Hepatocyte (in vitro differentiated cells): Measurements from ENCODE around the gene DENND1A. TPM values are rescaled to one million over a fixed set of nuclear protein-coding genes. Genes with fewer than 3 reads are reported as not detected.

Experiments
- DNase-seq: peaks from one replicate; pipeline ENCODE4 v3.0.0-alpha.2; 2016; ENCODE audit warnings: low spot score
- H2AFZ ChIP-seq: fragments of 200-600 bp; sonication (generic); 2 replicates; pipeline ENCODE4 v1.6.0; 2016; ENCODE audit warnings: antibody characterized with exemption, mild to moderate bottlenecking
- H3K27ac ChIP-seq: fragments of 200-600 bp; sonication (generic); 2 replicates; pipeline ENCODE4 v1.5.1; 2016; ENCODE audit warnings: mild to moderate bottlenecking
- H3K27me3 ChIP-seq: fragments of 200-600 bp; sonication (generic); 2 replicates; pipeline ENCODE4 v1.6.1; 2016
- H3K36me3 ChIP-seq: fragments of 200-600 bp; sonication (generic); replicated peaks from 2 replicates; pipeline ENCODE4 v1.5.1; 2016; ENCODE audit warnings: low read depth; ENCODE audit not compliant: insufficient read depth
- H3K4me1 ChIP-seq: fragments of 200-600 bp; sonication (generic); 2 replicates; pipeline ENCODE4 v1.5.1; 2016; ENCODE audit warnings: mild to moderate bottlenecking, moderate library complexity; ENCODE audit not compliant: insufficient read depth
- H3K4me2 ChIP-seq: fragments of 200-600 bp; sonication (generic); 2 replicates; pipeline ENCODE4 v1.6.0; 2016
- H3K4me3 ChIP-seq: fragments of 200-600 bp; sonication (generic); 2 replicates; pipeline ENCODE4 v1.5.1; 2016; ENCODE audit warnings: mild to moderate bottlenecking
- H3K79me2 ChIP-seq: fragments of 200-600 bp; sonication (generic); 2 replicates; pipeline ENCODE4 v1.6.0; 2017; ENCODE audit warnings: mild to moderate bottlenecking
- H3K9me2 ChIP-seq: fragments of 200-600 bp; sonication (generic); replicated peaks from 2 replicates; pipeline ENCODE4 v1.6.0; 2017; ENCODE audit warnings: mild to moderate bottlenecking; ENCODE audit not compliant: insufficient read depth
- H3K9me3 ChIP-seq: fragments of 200-600 bp; sonication (generic); 2 replicates; pipeline ENCODE4 v1.5.1; 2016; ENCODE audit warnings: low read depth, mild to moderate bottlenecking
- H4K20me1 ChIP-seq: fragments of 200-600 bp; sonication (generic); 2 replicates; pipeline ENCODE4 v1.6.0; 2016; ENCODE audit warnings: mild to moderate bottlenecking; ENCODE audit not compliant: insufficient read depth, poor library complexity, severe bottlenecking
- CTCF ChIP-seq: fragments of 200-600 bp; sonication (generic); IDR thresholded peaks from 2 replicates; pipeline ENCODE4 v1.5.1; 2016; ENCODE audit warnings: antibody characterized with exemption, mild to moderate bottlenecking; ENCODE audit not compliant: poor library complexity
- EZH2 ChIP-seq: fragments of 200-600 bp; sonication (generic); IDR thresholded peaks from 2 replicates; pipeline ENCODE4 v1.6.1; 2016; ENCODE audit warnings: antibody characterized with exemption, mild to moderate bottlenecking, borderline replicate concordance
- EZH2phosphoT487 ChIP-seq: fragments of 200-600 bp; sonication (generic); IDR thresholded peaks from one replicate; pipeline ENCODE4 v1.6.1; 2018; ENCODE audit warnings: antibody characterized with exemption, mild to moderate bottlenecking, low read depth, moderate library complexity; ENCODE audit not compliant: unreplicated experiment, severe bottlenecking
- WGBS: methylation state at CpG from one replicate; pipeline ENCODE4 v1.1.6; 2016; ENCODE audit warnings: low lambda C conversion rate; ENCODE audit errors: missing lambda C conversion rate; 5-methylcytosine and 5-hydroxymethylcytosine counted together
- polyA plus RNA-seq: library from polyadenylated mRNA; unstranded; fragments of >200 nt; fragmentation: Nextera tagmentation; extraction: Ambion mirVana; gene quantifications from 2 replicates; pipeline ENCODE4 v1.2.1, GENCODE V29; 2016
- total RNA-seq: library from RNA; depleted of rRNA; stranded (reverse); fragments of >200 nt; gene quantifications from 2 replicates; pipeline ENCODE4 v1.2.3, GENCODE V29; 2014

The DENND1A gene
- total and polyA plus RNA-seq, 2 experiments from 2014 or later, result 24.0 to 28.9 TPM

GRCh38 chr9:123952641-123953495 lies 22.9 kb upstream of the DENND1A start:
- H2AFZ ChIP-seq, result no peak overlapping the region
- no peaks in the 10 kb centered on the region for H3K9me2 ChIP-seq
- no peak overlapping the region for H3K4me2 ChIP-seq
- H3K9me3 ChIP-seq, result no peaks in the 10 kb centered on the region
- peaks cover 6% of the 10 kb centered on the region for H3K27me3 ChIP-seq
- no peak overlapping the region for H3K27ac ChIP-seq
- H3K4me3 ChIP-seq, result no peak overlapping the region
- 77% methylated on average over 9 of the region's 9 CpGs for WGBS
- no peaks in the 10 kb centered on the region for H3K79me2 ChIP-seq
- H4K20me1 ChIP-seq, result no peaks in the 10 kb centered on the region
- DNase-seq, result no peak
- H3K36me3 ChIP-seq, result no peaks in the 10 kb centered on the region
- H3K4me1 ChIP-seq, result no peaks in the 10 kb centered on the region
- TF ChIP-seq CTCF (no peak), EZH2 (no peak)

- no peak overlapping the region for H3K27ac ChIP-seq
- H3K4me1 ChIP-seq, result peaks cover 8% of the 10 kb centered on the region
- H3K27me3 ChIP-seq, result no peaks in the 10 kb centered on the region
- no peaks in the 10 kb centered on the region for H3K9me2 ChIP-seq
- no peak overlapping the region for H3K4me3 ChIP-seq
- 69% methylated on average over 3 of the region's 3 CpGs for WGBS
- H3K79me2 ChIP-seq, result no peaks in the 10 kb centered on the region
- no peaks in the 10 kb centered on the region for H4K20me1 ChIP-seq
- no peaks in the 10 kb centered on the region for H3K36me3 ChIP-seq
- H3K9me3 ChIP-seq, result no peaks in the 10 kb centered on the region
- TF ChIP-seq EZH2phosphoT487 (no peak), EZH2 (no peak), CTCF (no peak)
- H2AFZ ChIP-seq, result no peak overlapping the region
- peak; percentile 33 for DNase-seq
- no peak overlapping the region for H3K4me2 ChIP-seq
These were observed 18.4 kb upstream of the DENND1A start for GRCh38 chr9:123948286-123948685.

- TF ChIP-seq EZH2phosphoT487, result no peak
- TF ChIP-seq EZH2, result no peak
- no peak for TF ChIP-seq CTCF
- WGBS, result 98% methylated on average over 2 of the region's 2 CpGs
- no peak overlapping the region for H2AFZ ChIP-seq
These were observed 17.4 kb upstream of the DENND1A start for GRCh38 chr9:123947326-123947725.

More at GRCh38 chr9:123947326-123947725, 17.4 kb upstream of the DENND1A start:
- H3K4me2 ChIP-seq, result no peak overlapping the region
- no peaks in the 10 kb centered on the region for H3K9me2 ChIP-seq
- no peaks in the 10 kb centered on the region for H4K20me1 ChIP-seq
- no peaks in the 10 kb centered on the region for H3K36me3 ChIP-seq
- H3K27me3 ChIP-seq, result no peaks in the 10 kb centered on the region
- H3K9me3 ChIP-seq, result no peaks in the 10 kb centered on the region
- H3K4me3 ChIP-seq, result no peak overlapping the region
- no peak for DNase-seq
- no peaks in the 10 kb centered on the region for H3K79me2 ChIP-seq
- H3K4me1 ChIP-seq, result peaks cover 8% of the 10 kb centered on the region
- H3K27ac ChIP-seq, result no peak overlapping the region
